Upper lobe of right lung (tissue), 1 donor: ENCODE data around the gene COPS7A. TPM values are rescaled to one million over a fixed set of nuclear protein-coding genes. Genes with fewer than 3 reads are reported as not detected.
"Not testable (repeated sequence)": the region's sequence is repeated elsewhere in the genome, so short reads cannot be mapped to it uniquely, and the experiment has no call there.

Experiments
- ATAC-seq: fragments of 200-7000 bp; cut with Tn5 transposase; one replicate; pipeline ENCODE4 v1.9.1; 2020; ENCODE audit warnings: mild to moderate bottlenecking, moderate library complexity
- DNase-seq: peaks from one replicate; pipeline ENCODE4 v3.0.0-alpha.2; 2020
- H3K27ac ChIP-seq: fragments of 200-600 bp; one replicate; pipeline ENCODE4 v1.8.0; 2022
- H3K27me3 ChIP-seq: fragments of 200-600 bp; one replicate; pipeline ENCODE4 v1.8.0; 2022; ENCODE audit warnings: mild to moderate bottlenecking
- H3K36me3 ChIP-seq: fragments of 200-600 bp; one replicate; pipeline ENCODE4 v1.8.0; 2022
- H3K4me1 ChIP-seq: fragments of 200-600 bp; one replicate; pipeline ENCODE4 v1.8.0; 2022
- H3K4me3 ChIP-seq: fragments of 200-600 bp; one replicate; pipeline ENCODE4 v1.8.0; 2022; ENCODE audit warnings: mild to moderate bottlenecking
- H3K9me3 ChIP-seq: fragments of 200-600 bp; one replicate; pipeline ENCODE4 v1.8.0; 2022
- CTCF ChIP-seq: fragments of 200-600 bp; IDR thresholded peaks from one replicate; pipeline ENCODE4 v1.8.0; 2022; ENCODE audit warnings: antibody characterized with exemption
- intact Hi-C: fragments of 100-400 bp; cut with DNase I; formaldehyde crosslinking; loops from one replicate; pipeline ENCODE4 v1.11.0; 2022
- total RNA-seq: library from RNA; stranded (reverse); fragmentation: NEBNext Ultra II Directional; extraction: Animal tissue kit (Norgen Biotek cat#: 25700); gene quantifications from one replicate; pipeline ENCODE4 v1.2.1, GENCODE V29; 2021
- donor health status: DM: no; HTN: yes; CAD: no; lungs with severe emphysema.

The COPS7A gene
- total RNA-seq, 1 donor from 2014 or later, result 57.9 TPM

DNA sequence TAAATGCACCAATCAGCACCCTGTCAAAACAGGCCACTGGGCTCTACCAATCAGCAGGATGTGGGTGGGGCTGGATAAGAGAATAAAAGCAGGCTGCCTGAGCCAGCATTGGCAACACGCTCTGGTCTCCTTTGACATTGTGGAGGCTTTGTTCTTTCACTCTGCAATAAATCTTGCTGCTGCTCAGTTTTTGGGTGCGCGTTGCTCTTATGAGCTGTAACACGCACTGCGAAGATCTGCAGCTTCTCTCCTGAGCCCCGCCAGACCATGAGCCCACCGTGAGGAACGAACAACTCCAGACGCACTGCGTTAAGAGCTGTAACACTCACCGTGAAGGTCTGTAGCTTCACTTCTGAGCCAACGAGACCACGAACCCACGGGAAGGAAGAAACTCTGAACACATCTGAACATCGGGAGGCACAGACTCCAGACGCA lies 14.9 kb upstream of the COPS7A start:
- H3K4me3 ChIP-seq, result no peak overlapping the region
- H3K27ac ChIP-seq, result no peak overlapping the region
- no peaks in the 10 kb centered on the region for H3K9me3 ChIP-seq
- TF ChIP-seq CTCF, result no peak
- H3K27me3 ChIP-seq, result peaks cover 58% of the 10 kb centered on the region
- no peaks in the 10 kb centered on the region for H3K36me3 ChIP-seq
- intact Hi-C loops, result no loop called here
- ATAC-seq (no peak), DNase-seq (no peak)
- H3K4me1 ChIP-seq, result no peaks in the 10 kb centered on the region

DNA sequence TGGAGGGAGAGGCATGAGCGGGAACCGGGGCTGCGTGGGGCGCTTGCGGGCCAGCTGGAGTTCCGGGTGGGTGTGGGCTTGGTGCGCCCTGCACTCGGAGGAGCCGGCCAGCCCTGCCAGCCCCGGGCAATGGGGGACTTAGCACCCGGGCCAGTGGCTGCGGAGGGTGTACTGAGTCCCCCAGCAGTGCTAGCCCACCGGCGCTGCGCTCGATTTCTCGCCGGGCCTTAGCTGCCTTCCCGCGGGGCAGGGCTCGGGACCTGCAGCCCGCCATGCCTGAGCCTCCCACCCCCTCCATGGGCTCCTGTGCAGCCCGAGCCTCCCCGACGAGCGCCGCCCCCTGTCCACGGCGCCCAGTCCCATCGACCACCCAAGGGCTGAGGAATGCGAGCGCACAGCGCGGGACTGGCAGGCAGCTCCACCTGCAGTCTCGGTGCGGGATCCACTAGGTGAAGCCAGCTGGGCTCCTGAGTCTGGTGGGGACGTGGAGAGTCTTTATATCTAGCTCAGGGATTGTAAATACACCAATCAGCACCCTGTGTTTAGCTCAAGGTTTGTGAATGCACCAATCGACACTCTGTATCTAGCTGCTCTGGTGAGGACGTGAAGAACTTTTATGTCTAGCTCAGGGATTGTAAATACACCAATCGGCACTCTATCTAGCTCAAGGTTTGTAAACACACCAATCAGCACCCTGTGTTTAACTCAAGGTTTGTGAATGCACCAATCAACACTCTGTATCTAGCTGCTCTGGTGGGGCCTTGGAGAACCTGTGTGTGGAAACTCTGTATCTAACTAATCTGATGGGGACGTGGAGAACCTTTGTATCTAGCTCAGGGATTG lies 7.6 kb upstream of the COPS7A start:
- not testable (repeated sequence) for H3K27me3 ChIP-seq

GRCh38 chr12:6716874-6717437 lies 6.9 kb upstream of the COPS7A start:
- TF ChIP-seq CTCF, result no peak
- ATAC-seq (no peak), DNase-seq (no peak)
- intact Hi-C loops, result no loop called here
- Histone ChIP-seq H3K4me1 (no peaks in the 10 kb centered on the region), H3K27ac (no peak overlapping the region), H3K9me3 (no peaks in the 10 kb centered on the region), H3K27me3 (no peaks in the 10 kb centered on the region), H3K4me3 (no peak overlapping the region), H3K36me3 (no peaks in the 10 kb centered on the region)

More for the DNA sequence above, 7.6 kb upstream of the COPS7A start:
- H3K9me3 ChIP-seq, H3K36me3 ChIP-seq, DNase-seq, H3K4me3 ChIP-seq, H3K27ac ChIP-seq, H3K4me1 ChIP-seq, intact Hi-C loops, ATAC-seq: not testable (repeated sequence)

GRCh38 chr12:6722863-6723262 lies 983 bp upstream of the COPS7A start:
- Histone ChIP-seq H3K4me1 (peaks cover 10% of the 10 kb centered on the region), H3K27ac (no peak overlapping the region), H3K9me3 (no peaks in the 10 kb centered on the region), H3K27me3 (no peaks in the 10 kb centered on the region), H3K36me3 (peaks cover 5% of the 10 kb centered on the region), H3K4me3 (peak overlapping the region; percentile 68)
- DNase-seq (no peak), ATAC-seq (no peak)
- no peak for TF ChIP-seq CTCF
- intact Hi-C loops, result no loop called here

- Histone ChIP-seq H3K4me3 (peak overlapping the region; percentile 68), H3K36me3 (peaks cover 20% of the 10 kb centered on the region), H3K27ac (peak overlapping the region; percentile 88), H3K27me3 (no peaks in the 10 kb centered on the region), H3K4me1 (peaks cover 10% of the 10 kb centered on the region), H3K9me3 (no peaks in the 10 kb centered on the region)
- TF ChIP-seq CTCF, result no peak
- intact Hi-C loops, result no loop called here
- DNase-seq (no peak), ATAC-seq (peak; percentile 31)
Measured at GRCh38 chr12:6724409-6724797, 557 bp downstream of the COPS7A start.

DNA sequence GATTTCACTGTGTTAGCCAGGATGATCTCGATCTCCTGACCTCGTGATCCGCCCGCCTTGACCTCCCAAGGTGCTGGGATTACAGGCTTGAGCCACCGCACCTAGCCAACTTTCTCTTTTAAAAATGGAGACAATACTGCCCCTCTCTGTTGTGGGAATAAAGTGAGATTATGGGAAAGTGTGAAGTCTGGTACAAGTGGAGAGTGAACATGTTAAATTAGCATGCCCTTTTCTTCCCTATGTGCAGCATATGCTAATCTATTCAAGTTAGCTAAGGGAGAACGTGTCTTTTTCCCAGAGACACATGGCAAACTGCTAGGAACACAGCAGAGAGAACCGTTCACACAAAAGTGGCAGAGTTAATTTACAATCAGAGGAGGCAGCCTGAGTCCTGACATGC lies 1.5 kb downstream of the COPS7A start:
- TF ChIP-seq CTCF, result no peak
- no peaks in the 10 kb centered on the region for H3K9me3 ChIP-seq
- H3K4me3 ChIP-seq, result no peak overlapping the region
- H3K27ac ChIP-seq, result no peak overlapping the region
- intact Hi-C loops, result no loop called here
- H3K4me1 ChIP-seq, result peaks cover 10% of the 10 kb centered on the region
- ATAC-seq (no peak), DNase-seq (no peak)
- peaks cover 30% of the 10 kb centered on the region for H3K36me3 ChIP-seq
- H3K27me3 ChIP-seq, result no peaks in the 10 kb centered on the region
